Measurements from ENCODE around the gene CELSR1.

The CELSR1 gene

GRCh38 chr22:46538814-46539160 lies 1.4 kb upstream of the CELSR1 start:
- H3K27me3 ChIP-seq (replicated peaks; ENCODE audit: insufficient read depth, low read length): peaks cover 18% of the 10 kb centered on the region

GRCh38 chr22:46537946-46538813 lies 760 bp upstream of the CELSR1 start:
- H3K27ac ChIP-seq (ENCODE audit: low read length): no peak overlapping the region
- no peak overlapping the region for H3K4me2 ChIP-seq (ENCODE audit: low read depth, low read length)

More at GRCh38 chr22:46538814-46539160, 1.4 kb upstream of the CELSR1 start:
- H4K20me1 ChIP-seq (ENCODE audit: insufficient read depth, low read length): no peaks in the 10 kb centered on the region
- 0 out of 2 replicates have a peak, but pooled peaks cover 3% of the 10 kb centered on the region for H3K4me1 ChIP-seq (ENCODE audit: low read length)
- no peaks in the 10 kb centered on the region for H3K9me3 ChIP-seq (replicated peaks; ENCODE audit: insufficient read depth, low read length)
- no peak for DNase-seq
- H3K4me2 ChIP-seq (ENCODE audit: low read depth, low read length): no peak overlapping the region
- no peak overlapping the region for H2AFZ ChIP-seq (ENCODE audit: low read length)
- no peaks in the 10 kb centered on the region for H3F3A ChIP-seq (ENCODE audit: insufficient read depth, low read length)
- TF ChIP-seq EZH2 (optimal IDR thresholded peaks at IDR 0.05; ENCODE audit: low read depth, low read length) (no peak), CTCF (IDR thresholded peaks at IDR 0.05; ENCODE audit: low read length) (no peak), EZH2phosphoT487 (IDR thresholded peaks at IDR 0.05; ENCODE audit: low read length) (no peak)
- no peak overlapping the region for H3K4me3 ChIP-seq (ENCODE audit: low read length)
- H3K27ac ChIP-seq (ENCODE audit: low read length): no peak overlapping the region
- no peaks in the 10 kb centered on the region for H3K9me2 ChIP-seq (replicated peaks; ENCODE audit: insufficient read depth, low read length)
- H3K9ac ChIP-seq (ENCODE audit: low read length): no peak overlapping the region
- H3K79me2 ChIP-seq (ENCODE audit: low read length): no peaks in the 10 kb centered on the region
- no peaks in the 10 kb centered on the region for H3K36me3 ChIP-seq (replicated peaks; ENCODE audit: insufficient read depth, low read length)

GRCh38 chr22:46536537-46537224 lies 739 bp downstream of the CELSR1 start:
- no peak overlapping the region for H3K9ac ChIP-seq (ENCODE audit: low read length)
- no peak overlapping the region for H3K27ac ChIP-seq (ENCODE audit: low read length)

More at GRCh38 chr22:46537946-46538813, 760 bp upstream of the CELSR1 start:
- H3K4me3 ChIP-seq (ENCODE audit: low read length): no peak overlapping the region
- DNase-seq: no peak
- H4K20me1 ChIP-seq (ENCODE audit: insufficient read depth, low read length): no peaks in the 10 kb centered on the region
- TF ChIP-seq CTCF (IDR thresholded peaks at IDR 0.05; ENCODE audit: low read length) (no peak), EZH2 (optimal IDR thresholded peaks at IDR 0.05; ENCODE audit: low read depth, low read length) (no peak), EZH2phosphoT487 (IDR thresholded peaks at IDR 0.05; ENCODE audit: low read length) (no peak)
- no peaks in the 10 kb centered on the region for H3K79me2 ChIP-seq (ENCODE audit: low read length)
- no peaks in the 10 kb centered on the region for H3K36me3 ChIP-seq (replicated peaks; ENCODE audit: insufficient read depth, low read length)
- no peak overlapping the region for H3K9ac ChIP-seq (ENCODE audit: low read length)
- peaks cover 24% of the 10 kb centered on the region for H3K27me3 ChIP-seq (replicated peaks; ENCODE audit: insufficient read depth, low read length)
- no peak overlapping the region for H2AFZ ChIP-seq (ENCODE audit: low read length)
- 0 out of 2 replicates have a peak, but pooled peaks cover 3% of the 10 kb centered on the region for H3K4me1 ChIP-seq (ENCODE audit: low read length)
- H3K9me3 ChIP-seq (replicated peaks; ENCODE audit: insufficient read depth, low read length): no peaks in the 10 kb centered on the region
- H3F3A ChIP-seq (ENCODE audit: insufficient read depth, low read length): no peaks in the 10 kb centered on the region
- H3K9me2 ChIP-seq (replicated peaks; ENCODE audit: insufficient read depth, low read length): no peaks in the 10 kb centered on the region

More at GRCh38 chr22:46536537-46537224, 739 bp downstream of the CELSR1 start:
- H3K27me3 ChIP-seq (replicated peaks; ENCODE audit: insufficient read depth, low read length): peaks cover 37% of the 10 kb centered on the region
- H3K9me2 ChIP-seq (replicated peaks; ENCODE audit: insufficient read depth, low read length): no peaks in the 10 kb centered on the region
- no peaks in the 10 kb centered on the region for H3K36me3 ChIP-seq (replicated peaks; ENCODE audit: insufficient read depth, low read length)
- H3K4me3 ChIP-seq (ENCODE audit: low read length): no peak overlapping the region
- H3K79me2 ChIP-seq (ENCODE audit: low read length): no peaks in the 10 kb centered on the region
- no peaks in the 10 kb centered on the region for H3K4me1 ChIP-seq (ENCODE audit: low read length)
- H3K9me3 ChIP-seq (replicated peaks; ENCODE audit: insufficient read depth, low read length): no peaks in the 10 kb centered on the region
- H3F3A ChIP-seq (ENCODE audit: insufficient read depth, low read length): no peaks in the 10 kb centered on the region
- H3K4me2 ChIP-seq (ENCODE audit: low read depth, low read length): no peak overlapping the region
- no peaks in the 10 kb centered on the region for H4K20me1 ChIP-seq (ENCODE audit: insufficient read depth, low read length)
- TF ChIP-seq CTCF (IDR thresholded peaks at IDR 0.05; ENCODE audit: low read length) (no peak), EZH2 (optimal IDR thresholded peaks at IDR 0.05; ENCODE audit: low read depth, low read length) (no peak), EZH2phosphoT487 (IDR thresholded peaks at IDR 0.05; ENCODE audit: low read length) (no peak)
- no peak for DNase-seq
- H2AFZ ChIP-seq (ENCODE audit: low read length): no peak overlapping the region
